DND-41 (cell line): Measurements from ENCODE around the gene FADS2.

Experiments used
- ATAC-seq: fragments of 200-7000 bp; cut with Tn5 transposase; 3 replicates; pipeline ENCODE4 v1.9.1; 2021; ENCODE audit warnings: low read depth; ENCODE audit not compliant: insufficient read depth
- DNase-seq: peaks from one replicate; pipeline ENCODE4 v3.0.0-alpha.2; 2020
- H2AFZ ChIP-seq: 2 replicates; pipeline ENCODE4 v1.6.0; 2012; ENCODE audit warnings: low read depth, low read length
- H3K27ac ChIP-seq: 2 replicates; pipeline ENCODE4 v1.5.1; 2012; ENCODE audit warnings: low read length, inconsistent platforms
- H3K27me3 ChIP-seq: fragments of 200-600 bp; sonication (generic); 2 replicates; pipeline ENCODE4 v1.6.0; 2012; ENCODE audit warnings: low read length, mild to moderate bottlenecking, inconsistent platforms; ENCODE audit not compliant: insufficient read depth, poor library complexity
- H3K36me3 ChIP-seq: 2 replicates; pipeline ENCODE4 v1.5.1; 2012; ENCODE audit warnings: low read length, inconsistent platforms; ENCODE audit not compliant: insufficient read depth
- H3K4me1 ChIP-seq: 2 replicates; pipeline ENCODE4 v1.5.1; 2012; ENCODE audit warnings: mild to moderate bottlenecking, low read length; ENCODE audit not compliant: insufficient read depth
- H3K4me2 ChIP-seq: 2 replicates; pipeline ENCODE4 v1.6.0; 2012; ENCODE audit warnings: mild to moderate bottlenecking, moderate library complexity, low read length, inconsistent platforms; ENCODE audit not compliant: insufficient read depth
- H3K4me3 ChIP-seq, 2 experiments: fragments of 200-600 bp in 1 of 2; shearing (Covaris generic) in 1 of 2; 2 replicates each; pipeline ENCODE4 v1.5.1; 2012 to 2016; ENCODE audit warnings: inconsistent platforms in 2 of 2, low read length in 2 of 2, mild to moderate bottlenecking in 2 of 2, low read depth in 1 of 2, moderate library complexity in 1 of 2
- H3K79me2 ChIP-seq: 2 replicates; pipeline ENCODE4 v1.6.0; 2012; ENCODE audit warnings: low read length, inconsistent platforms; ENCODE audit not compliant: insufficient read depth
- H3K9ac ChIP-seq: 2 replicates; pipeline ENCODE4 v1.6.0; 2012; ENCODE audit warnings: low read depth, mild to moderate bottlenecking, inconsistent platforms, low read length, moderate library complexity
- H3K9me3 ChIP-seq: 2 replicates; pipeline ENCODE4 v1.5.1; 2012; ENCODE audit warnings: low read length, moderate library complexity, mild to moderate bottlenecking, inconsistent platforms; ENCODE audit not compliant: insufficient read depth, severe bottlenecking
- H4K20me1 ChIP-seq: 2 replicates; pipeline ENCODE4 v1.6.0; 2012; ENCODE audit warnings: low read length; ENCODE audit not compliant: insufficient read depth
- EZH2 ChIP-seq: IDR thresholded peaks from 3 replicates; pipeline ENCODE4 v1.6.1; 2012; ENCODE audit warnings: borderline replicate concordance, low read depth, mild to moderate bottlenecking, moderate library complexity, low read length, inconsistent platforms; ENCODE audit not compliant: severe bottlenecking
- TF ChIP-seq, protein P1 (sequence below): IDR thresholded peaks from 2 replicates; pipeline ENCODE4 v1.5.1; 2012; ENCODE audit warnings: borderline replicate concordance, low read length, moderate library complexity, mild to moderate bottlenecking; ENCODE audit not compliant: poor library complexity, severe bottlenecking; ENCODE audit errors: extremely low read depth

Gene FADS2

GRCh38 chr11:61913699-61914395 is 85.7 kb downstream of the FADS2 start:
- Histone ChIP-seq H3K79me2 (no peaks in the 10 kb centered on the region), H3K27ac (no peak overlapping the region), H4K20me1 (no peaks in the 10 kb centered on the region), H3K4me3 (no peak overlapping the region), H3K9me3 (no peaks in the 10 kb centered on the region), H3K9ac (no peak overlapping the region), H3K36me3 (no peaks in the 10 kb centered on the region), H3K27me3 (peaks cover 4% of the 10 kb centered on the region), H3K4me1 (no peaks in the 10 kb centered on the region), H2AFZ (no peak overlapping the region), H3K4me2 (no peak overlapping the region)
- TF ChIP-seq, protein P1, sequence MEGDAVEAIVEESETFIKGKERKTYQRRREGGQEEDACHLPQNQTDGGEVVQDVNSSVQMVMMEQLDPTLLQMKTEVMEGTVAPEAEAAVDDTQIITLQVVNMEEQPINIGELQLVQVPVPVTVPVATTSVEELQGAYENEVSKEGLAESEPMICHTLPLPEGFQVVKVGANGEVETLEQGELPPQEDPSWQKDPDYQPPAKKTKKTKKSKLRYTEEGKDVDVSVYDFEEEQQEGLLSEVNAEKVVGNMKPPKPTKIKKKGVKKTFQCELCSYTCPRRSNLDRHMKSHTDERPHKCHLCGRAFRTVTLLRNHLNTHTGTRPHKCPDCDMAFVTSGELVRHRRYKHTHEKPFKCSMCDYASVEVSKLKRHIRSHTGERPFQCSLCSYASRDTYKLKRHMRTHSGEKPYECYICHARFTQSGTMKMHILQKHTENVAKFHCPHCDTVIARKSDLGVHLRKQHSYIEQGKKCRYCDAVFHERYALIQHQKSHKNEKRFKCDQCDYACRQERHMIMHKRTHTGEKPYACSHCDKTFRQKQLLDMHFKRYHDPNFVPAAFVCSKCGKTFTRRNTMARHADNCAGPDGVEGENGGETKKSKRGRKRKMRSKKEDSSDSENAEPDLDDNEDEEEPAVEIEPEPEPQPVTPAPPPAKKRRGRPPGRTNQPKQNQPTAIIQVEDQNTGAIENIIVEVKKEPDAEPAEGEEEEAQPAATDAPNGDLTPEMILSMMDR, result no peak
- no peak for TF ChIP-seq EZH2
- ATAC-seq, result no peak; the same call in 2 of the 3 replicates
- DNase-seq, result no peak

GRCh38 chr11:61914471-61915171 is 86.5 kb downstream of the FADS2 start:
- DNase-seq, result no peak
- Histone ChIP-seq H2AFZ (no peak overlapping the region), H3K4me2 (no peak overlapping the region), H4K20me1 (no peaks in the 10 kb centered on the region), H3K9ac (no peak overlapping the region), H3K4me1 (no peaks in the 10 kb centered on the region), H3K27me3 (peaks cover 4% of the 10 kb centered on the region), H3K27ac (no peak overlapping the region), H3K79me2 (no peaks in the 10 kb centered on the region), H3K36me3 (no peaks in the 10 kb centered on the region), H3K9me3 (no peaks in the 10 kb centered on the region), H3K4me3 (no peak overlapping the region)
- no peak for ATAC-seq
- no peak for TF ChIP-seq EZH2
- TF ChIP-seq, protein P1, result no peak

GRCh38 chr11:61916737-61917333 is 88.7 kb downstream of the FADS2 start:
- Histone ChIP-seq H3K4me3 (no peak overlapping the region), H3K27ac (no peak overlapping the region), H3K4me2 (no peak overlapping the region), H3K9me3 (no peaks in the 10 kb centered on the region), H3K36me3 (no peaks in the 10 kb centered on the region), H2AFZ (no peak overlapping the region), H4K20me1 (peaks cover 4% of the 10 kb centered on the region; the same call in 1 of the 2 replicates), H3K9ac (no peak overlapping the region), H3K79me2 (no peaks in the 10 kb centered on the region), H3K4me1 (no peaks in the 10 kb centered on the region), H3K27me3 (peaks cover 4% of the 10 kb centered on the region)
- TF ChIP-seq, protein P1, result no peak
- no peak for TF ChIP-seq EZH2
- ATAC-seq (no peak), DNase-seq (no peak)
